ENCODE measurements around the gene MRPL11. TPM values are rescaled to one million over a fixed set of nuclear protein-coding genes. Genes with fewer than 3 reads are reported as not detected.
A peak's percentile ranks its signal among the peaks of the same experiment; 100 is the strongest.

MRPL11 gene
- total RNA-seq, result 10 to 100 TPM; 33.1 to 54.4 TPM

DNA sequence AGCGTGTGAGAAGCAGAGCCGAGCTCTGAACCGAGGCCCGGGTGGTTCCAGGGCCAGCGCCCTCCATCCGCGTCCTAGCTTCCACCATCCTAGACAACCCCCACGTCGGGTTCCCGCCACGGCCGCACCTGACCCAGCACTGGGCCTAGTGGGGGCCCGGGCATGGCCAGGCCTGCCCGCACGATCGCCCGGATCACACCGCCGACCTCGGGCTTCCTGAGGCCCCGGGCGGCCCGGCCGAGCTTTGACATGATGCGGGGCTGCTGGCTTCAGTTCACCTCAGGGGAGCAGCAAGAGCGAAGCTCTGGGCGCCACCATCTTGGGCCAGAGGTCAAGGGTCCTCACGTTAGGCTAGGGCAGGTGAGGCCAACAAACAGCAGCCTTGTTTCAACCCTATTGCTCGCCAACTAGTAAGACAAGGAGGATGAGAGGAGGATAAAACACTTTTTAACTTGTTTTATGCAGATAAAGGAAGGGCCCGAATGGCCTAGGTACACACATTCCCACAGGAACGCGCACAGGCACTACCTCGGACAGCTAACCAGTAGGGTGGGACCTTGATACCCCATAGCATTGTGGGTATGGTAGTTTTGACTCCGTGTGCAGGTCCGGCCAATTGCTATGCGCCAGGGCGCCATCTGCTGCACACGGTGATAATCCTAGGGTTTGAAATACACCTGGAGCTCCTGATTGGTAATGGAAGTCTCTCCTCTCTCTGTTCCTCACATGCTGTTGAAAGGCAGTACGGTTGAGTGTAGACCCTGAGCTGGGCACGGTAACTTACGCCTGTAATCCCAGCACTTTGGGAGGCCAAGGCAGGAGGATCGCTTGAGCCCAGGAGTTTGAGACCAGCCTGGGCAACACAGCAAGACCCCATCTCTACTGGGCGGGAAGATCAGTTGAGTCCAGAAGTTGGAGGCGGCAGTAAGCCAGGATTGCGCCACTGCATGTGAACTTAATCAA, at the start of gene MRPL11:
MRPL11 (minus strand) TSS at position 345 of the 963 bp plus-strand sequence; CDS start at position 251, 94 bp downstream.
- peaks cover 18% of the 10 kb centered on the region for H3K36me3 ChIP-seq

DNA sequence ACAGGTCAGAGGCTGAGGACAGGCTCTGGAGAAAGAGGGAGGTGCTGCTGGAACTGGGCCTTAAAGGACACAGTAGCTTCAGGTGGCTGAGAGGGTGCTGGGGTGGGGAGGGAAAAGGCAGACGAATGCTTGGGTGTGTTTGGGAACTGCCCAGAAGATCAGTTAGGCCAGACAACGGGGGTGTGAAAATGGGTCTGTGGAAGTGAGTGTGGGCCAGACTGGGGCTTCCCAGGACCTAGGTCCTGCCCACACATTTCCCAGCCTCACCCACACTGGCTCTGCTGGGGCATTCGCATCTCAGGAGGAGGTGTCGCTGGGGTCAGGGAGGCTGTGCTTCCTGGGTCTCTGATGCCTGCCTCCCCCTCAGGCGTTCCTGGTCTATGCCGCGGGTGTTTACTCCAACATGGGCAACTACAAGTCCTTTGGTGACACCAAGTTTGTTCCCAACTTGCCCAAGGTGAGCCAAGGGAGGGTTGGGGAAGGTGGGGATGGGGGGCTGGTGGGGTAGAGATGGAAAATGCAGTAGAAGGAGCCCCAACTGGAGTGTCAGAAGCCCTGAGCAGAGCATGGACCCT, 46.2 kb upstream of the MRPL11 start:
- no peaks in the 10 kb centered on the region for H3K36me3 ChIP-seq

More for the DNA sequence above, at the start of gene MRPL11:
- Histone ChIP-seq H3K27me3 (no peaks in the 10 kb centered on the region), H3K4me3 (peak within 1 kb of the TSS; percentile 71 to 80), H3K9me3 (peaks cover 0 to 11% of the 10 kb centered on the region in 2 donors), H3K27ac (peak within 1 kb of the TSS; percentile 70 to 89), H3K4me1 (peaks cover 0 to 10% of the 10 kb centered on the region in 2 donors)
- peak; percentile 83 for DNase-seq (ENCODE audit: low spot score)
- TF ChIP-seq, protein P1, sequence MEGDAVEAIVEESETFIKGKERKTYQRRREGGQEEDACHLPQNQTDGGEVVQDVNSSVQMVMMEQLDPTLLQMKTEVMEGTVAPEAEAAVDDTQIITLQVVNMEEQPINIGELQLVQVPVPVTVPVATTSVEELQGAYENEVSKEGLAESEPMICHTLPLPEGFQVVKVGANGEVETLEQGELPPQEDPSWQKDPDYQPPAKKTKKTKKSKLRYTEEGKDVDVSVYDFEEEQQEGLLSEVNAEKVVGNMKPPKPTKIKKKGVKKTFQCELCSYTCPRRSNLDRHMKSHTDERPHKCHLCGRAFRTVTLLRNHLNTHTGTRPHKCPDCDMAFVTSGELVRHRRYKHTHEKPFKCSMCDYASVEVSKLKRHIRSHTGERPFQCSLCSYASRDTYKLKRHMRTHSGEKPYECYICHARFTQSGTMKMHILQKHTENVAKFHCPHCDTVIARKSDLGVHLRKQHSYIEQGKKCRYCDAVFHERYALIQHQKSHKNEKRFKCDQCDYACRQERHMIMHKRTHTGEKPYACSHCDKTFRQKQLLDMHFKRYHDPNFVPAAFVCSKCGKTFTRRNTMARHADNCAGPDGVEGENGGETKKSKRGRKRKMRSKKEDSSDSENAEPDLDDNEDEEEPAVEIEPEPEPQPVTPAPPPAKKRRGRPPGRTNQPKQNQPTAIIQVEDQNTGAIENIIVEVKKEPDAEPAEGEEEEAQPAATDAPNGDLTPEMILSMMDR (IDR thresholded peaks at IDR 0.05), result peak; percentile 57 to 81

DNA sequence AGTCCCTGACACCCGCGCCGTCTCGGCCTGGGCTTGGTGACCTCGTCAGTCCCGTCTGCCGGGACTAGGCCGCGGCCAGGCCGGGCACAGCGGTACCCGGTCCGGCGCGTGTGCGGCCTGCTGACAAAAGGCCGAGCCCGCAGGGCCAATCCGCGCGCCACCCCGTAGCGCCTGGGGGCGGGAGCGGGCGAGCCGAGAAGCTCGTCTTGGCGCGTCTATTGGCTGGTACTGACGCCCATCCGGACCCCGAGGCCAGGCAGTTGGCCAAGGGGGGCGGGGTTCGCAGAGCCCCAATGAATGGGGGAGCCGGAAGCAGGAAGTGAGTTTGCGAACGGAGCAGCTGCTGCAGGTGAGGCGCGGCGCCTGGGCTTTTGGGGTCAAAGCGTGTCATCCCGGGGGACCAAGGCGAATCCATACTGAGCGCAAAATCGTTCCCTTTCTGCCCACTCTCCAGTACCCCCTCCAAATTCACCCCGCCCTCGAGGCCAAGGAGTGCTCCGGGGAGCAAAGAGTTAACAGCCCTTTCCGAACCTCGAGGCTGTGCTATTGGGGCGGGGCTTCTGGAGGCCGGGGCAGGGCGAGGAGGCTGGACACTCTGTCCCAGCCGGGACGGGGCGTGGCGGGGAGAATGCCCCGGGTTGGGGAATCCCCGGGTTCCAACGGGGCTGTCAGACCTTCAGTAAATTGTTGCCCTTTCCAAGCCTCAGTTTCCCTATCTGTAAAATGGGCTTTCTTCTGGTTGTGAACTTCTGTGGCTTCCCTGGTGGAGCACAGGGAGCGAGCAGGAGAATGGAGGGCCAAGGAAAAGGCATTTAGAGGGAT, 41.7 kb upstream of the MRPL11 start, which contains the start of gene DPP3:
DPP3 (plus strand) TSS at position 318 of the 822 bp plus-strand sequence. CDS start 1,767 bp downstream, outside the sequence.
- Histone ChIP-seq H3K36me3 (peaks cover 6% of the 10 kb centered on the region), H3K4me1 (peaks cover 0 to 18% of the 10 kb centered on the region in 2 donors), H3K27ac (peak within 1 kb of the TSS; percentile 77 to 88), H3K9me3 (no peaks in the 10 kb centered on the region), H3K4me3 (peak within 1 kb of the TSS; percentile 59 to 70), H3K27me3 (no peaks in the 10 kb centered on the region)
- peak; percentile 97 for DNase-seq (ENCODE audit: low spot score)
- TF ChIP-seq, protein P1 (IDR thresholded peaks at IDR 0.05), result peak in 1 of 2 donors; percentile 15

More for the DNA sequence above, 46.2 kb upstream of the MRPL11 start:
- no peak for DNase-seq (ENCODE audit: low spot score)
- Histone ChIP-seq H3K4me1 (peaks cover 0 to 9% of the 10 kb centered on the region in 2 donors), H3K27ac (no peak overlapping the region), H3K9me3 (no peaks in the 10 kb centered on the region), H3K27me3 (no peaks in the 10 kb centered on the region), H3K4me3 (no peak overlapping the region)
- TF ChIP-seq, protein P1 (IDR thresholded peaks at IDR 0.05), result no peak

DNA sequence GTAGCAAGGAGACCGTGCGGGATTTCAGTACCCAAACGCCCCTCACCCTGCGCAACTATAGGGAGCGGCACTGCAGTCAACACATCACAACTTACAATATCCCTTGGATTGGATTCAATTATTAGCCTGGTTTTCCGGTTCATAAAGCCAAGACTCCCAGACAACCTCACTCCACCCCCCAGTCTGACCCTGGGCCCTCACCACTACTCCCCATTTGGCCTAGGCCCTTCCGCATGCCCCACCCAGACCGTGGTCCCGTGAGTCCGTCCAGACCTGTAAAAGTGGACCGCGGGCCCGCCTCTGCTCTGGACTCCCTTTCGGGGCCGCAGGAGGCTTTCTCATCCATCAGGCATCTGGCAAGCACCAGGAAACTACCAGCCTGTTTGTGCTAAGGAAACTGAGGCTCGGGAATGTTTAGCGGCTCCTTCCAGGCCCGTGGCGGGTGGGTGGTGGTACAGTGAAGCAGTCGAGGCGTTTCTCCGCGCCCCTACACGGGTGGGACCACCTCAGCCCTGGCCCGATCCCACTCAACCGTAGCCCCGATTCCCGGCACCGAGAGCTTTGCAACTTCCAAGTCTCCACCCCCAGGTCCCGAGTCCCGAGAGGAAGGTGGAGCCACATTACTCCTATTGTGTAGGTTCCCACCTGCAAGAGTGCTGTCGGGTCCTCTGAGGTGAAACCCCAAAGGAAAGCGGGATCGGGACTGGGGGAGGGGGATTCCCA, 40.9 kb upstream of the MRPL11 start:
- Histone ChIP-seq H3K9me3 (no peaks in the 10 kb centered on the region), H3K4me3 (peak overlapping the region; percentile 59 to 70), H3K4me1 (peaks cover 0 to 18% of the 10 kb centered on the region in 2 donors), H3K27me3 (no peaks in the 10 kb centered on the region), H3K27ac (peak overlapping the region; percentile 77 to 88), H3K36me3 (peaks cover 8% of the 10 kb centered on the region)
- TF ChIP-seq, protein P1 (IDR thresholded peaks at IDR 0.05), result no peak
- DNase-seq (ENCODE audit: low spot score), result peak; percentile 62
